SW 1271 (cell line): Measurements from ENCODE around the gene ADPRS.

Source experiments
- DNase-seq, 2 experiments: peaks; one replicate each; lab custom pipeline; 2025; lab: John Stamatoyannopoulos, UW

ADPRS gene

DNA sequence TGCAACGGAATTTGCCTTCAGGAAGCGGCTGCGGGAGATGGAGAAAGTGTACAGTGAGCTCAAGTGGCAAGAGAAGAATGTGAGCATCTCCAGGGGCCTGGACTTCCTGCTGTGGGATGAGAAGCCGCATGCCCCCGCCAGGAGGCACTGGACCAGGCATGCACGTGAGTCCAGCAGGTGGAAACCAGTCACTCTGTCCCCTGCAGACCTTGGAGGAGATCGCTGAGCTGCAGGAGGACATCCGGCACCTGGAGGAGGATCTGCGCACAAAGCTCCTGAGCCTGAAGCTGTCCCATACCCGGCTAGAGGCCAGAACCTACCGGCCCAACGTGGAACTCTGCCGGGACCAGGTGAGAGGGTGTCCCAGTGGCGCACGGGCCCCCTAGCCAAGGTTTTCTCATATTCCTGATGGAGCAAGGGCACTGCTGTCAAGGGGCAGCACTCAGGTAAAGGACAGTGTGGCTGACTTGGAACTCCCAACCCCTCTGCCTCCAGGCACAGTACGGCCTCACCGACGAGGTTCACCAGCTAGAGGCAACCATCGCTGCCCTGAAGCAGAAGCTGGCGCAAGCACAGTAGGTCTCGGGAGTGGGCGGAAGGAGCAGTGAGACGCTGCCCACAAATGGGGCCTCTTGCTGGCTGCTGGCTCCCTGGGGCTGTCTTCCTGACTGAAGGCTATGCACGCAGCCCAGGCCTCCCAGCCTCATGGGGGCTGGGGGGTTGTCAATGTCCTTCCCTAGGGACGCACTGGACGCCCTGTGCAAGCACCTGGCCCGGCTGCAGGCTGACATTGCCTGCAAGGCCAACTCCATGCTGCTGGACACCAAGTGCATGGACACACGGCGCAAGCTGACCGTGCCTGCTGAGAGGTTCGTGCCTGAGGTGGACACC lies 1.2 kb upstream of the ADPRS start:
- no peak for DNase-seq

DNA sequence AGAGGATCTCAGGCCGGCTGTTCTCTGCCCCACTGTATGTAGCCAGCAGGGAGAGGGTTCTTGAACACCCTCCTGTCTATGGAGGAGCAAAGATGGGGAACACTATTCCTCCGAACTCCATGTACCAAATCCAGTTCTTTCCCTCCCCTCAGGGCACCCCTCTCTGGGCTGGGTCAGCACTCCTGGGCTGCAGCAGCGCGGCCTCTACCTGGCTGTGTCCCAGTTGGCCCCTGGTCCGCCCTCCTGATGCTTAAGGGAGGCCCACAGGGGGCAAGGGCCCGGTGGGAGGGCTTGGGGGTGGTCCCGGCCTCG lies 471 bp upstream of the ADPRS start:
- no peak for DNase-seq

DNA sequence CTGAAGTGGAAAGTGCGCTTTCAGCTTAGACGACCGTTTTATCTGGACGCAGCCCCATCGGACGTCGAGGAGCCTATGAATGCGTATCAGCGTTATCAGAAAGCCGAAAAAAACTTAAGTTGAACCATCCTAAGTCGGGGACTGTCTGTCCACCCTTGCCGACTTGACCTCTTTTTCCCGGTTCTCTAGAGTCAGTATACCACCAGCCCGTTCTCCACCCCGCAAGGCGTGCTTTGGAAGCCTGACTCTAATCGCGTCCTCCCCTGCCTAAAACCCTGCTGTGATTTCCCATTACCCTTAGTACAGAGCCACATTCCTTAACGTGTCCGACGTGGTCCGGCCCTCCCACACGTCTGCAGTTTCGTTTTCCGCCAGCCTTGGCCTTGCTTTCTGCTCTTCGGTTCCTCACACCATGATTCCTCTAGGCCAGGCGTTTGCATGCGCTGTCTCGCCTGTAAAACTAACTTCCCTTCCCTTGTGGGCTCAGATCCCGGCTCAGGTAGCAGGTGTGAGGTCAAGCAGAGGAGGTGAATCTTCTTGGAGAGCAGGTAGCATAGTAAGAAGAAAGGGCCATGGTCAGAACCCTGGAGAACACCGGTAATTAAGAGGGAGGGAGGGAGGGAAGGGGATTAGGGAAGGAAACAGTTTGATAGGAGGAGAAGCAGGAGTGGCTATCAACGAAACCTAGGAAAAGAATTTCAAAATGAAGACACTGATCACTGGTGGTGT lies 865 bp downstream of the ADPRS start:
- peak in 1 of 2 experiments; percentile 7 for DNase-seq

DNA sequence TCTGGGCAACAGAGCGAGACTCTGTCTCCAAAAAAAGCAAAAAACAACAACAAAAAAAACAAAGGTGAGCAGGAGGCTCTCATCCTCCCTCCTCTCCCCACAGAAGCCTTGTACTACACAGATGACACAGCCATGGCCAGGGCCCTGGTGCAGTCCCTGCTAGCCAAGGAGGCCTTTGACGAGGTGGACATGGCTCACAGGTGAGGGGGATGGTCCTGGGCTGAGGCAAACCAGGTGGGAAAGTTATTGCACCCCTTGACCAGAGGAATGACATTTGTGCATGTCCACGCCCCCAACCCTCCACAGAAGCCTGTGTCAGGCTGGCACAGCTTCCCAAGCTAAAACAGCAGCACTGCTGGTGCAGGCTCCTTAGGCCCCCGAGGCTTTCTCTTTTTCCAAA lies 2.4 kb downstream of the ADPRS start:
- DNase-seq = no peak

DNA sequence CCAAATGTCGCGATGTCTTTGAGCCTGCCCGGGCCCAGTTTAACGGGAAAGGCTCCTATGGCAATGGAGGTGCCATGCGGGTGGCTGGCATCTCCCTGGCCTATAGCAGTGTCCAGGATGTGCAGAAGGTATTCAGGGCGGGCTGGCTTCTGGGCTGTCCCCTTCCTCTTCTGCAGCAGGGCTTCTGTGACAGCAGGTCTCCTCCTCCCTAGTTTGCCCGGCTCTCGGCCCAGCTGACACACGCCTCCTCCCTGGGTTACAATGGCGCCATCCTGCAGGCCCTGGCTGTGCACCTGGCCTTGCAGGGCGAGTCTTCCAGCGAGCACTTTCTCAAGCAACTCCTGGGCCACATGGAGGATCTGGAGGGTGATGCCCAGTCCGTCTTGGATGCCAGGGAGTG lies 3.0 kb downstream of the ADPRS start:
- no peak for DNase-seq

DNA sequence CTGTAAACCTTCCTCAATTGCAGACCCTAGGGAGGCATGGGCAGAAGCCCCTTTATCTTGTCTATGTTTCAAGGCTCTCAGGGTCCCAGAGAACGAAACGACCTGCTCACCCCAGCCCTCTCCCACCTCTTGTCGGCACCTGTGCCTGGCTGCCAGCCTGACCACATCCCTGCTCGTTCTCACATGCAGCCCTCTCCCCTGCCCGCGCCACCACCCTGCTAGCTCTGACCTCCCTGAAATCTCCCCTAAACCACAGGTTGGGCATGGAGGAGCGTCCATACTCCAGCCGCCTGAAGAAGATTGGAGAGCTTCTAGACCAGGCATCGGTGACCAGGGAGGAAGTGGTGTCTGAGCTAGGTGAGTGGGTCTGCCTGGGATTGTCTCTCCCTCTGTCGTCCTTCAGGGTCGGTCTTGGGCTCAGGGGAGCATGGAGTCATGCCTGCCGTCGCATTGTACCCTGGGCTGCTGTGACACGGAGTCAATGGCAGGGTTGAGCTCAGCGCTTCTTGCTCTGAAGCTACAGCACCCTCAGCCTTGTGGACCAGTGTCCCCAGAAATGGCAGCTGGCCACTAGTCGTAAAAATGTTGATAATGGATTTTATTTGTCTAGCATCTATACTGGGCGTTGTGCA lies 3.6 kb downstream of the ADPRS start:
- no peak for DNase-seq

DNA sequence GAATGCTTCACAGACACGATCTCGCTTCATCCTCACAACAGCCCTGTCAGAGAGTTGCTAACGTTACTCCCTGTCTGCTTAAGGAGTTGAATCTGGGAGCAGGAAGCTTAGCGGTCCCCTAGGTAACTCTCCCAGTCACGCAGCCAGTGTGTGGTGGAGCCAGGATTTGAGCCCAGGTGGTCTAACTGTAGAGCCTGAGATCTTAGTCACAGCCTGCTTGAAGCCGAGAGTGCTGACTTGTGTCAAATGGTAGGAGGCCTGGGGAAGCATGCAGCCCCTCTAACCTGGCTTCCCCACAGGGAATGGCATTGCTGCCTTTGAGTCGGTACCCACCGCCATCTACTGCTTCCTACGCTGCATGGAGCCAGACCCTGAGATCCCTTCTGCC lies 4.1 kb downstream of the ADPRS start:
- DNase-seq = no peak

DNA sequence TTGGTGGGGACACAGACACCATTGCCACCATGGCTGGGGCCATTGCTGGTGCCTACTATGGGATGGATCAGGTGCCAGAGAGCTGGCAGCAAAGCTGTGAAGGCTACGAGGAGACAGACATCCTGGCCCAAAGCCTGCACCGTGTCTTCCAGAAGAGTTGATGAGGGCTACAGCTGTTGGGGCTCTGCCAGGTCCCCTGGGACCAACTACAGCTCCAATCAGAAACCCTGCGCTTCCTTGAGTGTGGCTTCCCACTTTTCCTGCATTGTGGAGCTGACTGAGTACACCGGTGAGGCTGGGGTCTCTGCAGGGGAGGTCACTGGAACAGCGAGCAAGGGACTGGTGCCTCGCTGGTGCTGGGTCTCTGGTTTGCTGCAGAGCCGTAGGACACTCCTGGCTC lies 4.5 kb downstream of the ADPRS start:
- no peak for DNase-seq

DNA sequence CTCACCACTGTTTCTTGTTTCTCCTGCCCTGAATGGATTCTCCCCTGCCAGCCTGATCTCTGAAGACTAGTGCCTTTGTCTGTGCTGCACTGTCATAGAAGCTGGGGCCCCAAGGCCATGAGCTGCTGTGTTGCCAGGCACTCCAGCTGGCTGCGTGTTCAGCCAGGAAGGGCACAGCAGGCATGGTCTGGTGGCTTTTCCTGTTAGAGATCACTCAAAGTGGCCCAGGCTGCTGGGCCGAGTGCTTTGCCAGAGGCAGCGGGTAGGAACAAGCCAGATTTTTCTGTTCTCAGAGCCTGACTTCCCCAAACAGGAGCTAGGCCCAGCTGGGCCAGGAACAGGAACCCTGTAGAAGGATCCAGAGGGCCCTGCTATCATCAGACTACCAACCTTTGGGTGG lies 5.2 kb downstream of the ADPRS start:
- no peak for DNase-seq

DNA sequence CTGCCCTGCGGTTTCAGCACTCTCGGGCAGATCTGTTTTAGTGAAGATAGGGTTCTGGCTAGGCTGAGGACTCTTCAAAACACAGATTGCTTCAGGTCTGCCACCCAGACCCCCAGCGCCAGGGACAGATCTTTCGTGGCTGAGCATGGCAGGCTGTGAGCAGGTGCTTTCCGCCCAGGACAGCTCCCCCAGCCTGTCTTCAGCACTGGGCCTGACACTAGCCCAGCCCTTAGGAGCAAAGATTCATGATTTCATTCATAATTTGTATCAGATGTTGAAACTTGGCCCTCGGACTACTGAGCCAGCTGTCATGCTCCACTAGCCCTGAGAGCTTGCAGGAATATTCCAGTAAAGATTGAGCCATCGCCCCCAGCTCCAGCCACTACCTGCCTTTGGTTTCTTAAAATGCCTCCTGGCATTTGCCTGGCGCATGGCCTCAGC lies 5.9 kb downstream of the ADPRS start:
- no peak for DNase-seq

DNA sequence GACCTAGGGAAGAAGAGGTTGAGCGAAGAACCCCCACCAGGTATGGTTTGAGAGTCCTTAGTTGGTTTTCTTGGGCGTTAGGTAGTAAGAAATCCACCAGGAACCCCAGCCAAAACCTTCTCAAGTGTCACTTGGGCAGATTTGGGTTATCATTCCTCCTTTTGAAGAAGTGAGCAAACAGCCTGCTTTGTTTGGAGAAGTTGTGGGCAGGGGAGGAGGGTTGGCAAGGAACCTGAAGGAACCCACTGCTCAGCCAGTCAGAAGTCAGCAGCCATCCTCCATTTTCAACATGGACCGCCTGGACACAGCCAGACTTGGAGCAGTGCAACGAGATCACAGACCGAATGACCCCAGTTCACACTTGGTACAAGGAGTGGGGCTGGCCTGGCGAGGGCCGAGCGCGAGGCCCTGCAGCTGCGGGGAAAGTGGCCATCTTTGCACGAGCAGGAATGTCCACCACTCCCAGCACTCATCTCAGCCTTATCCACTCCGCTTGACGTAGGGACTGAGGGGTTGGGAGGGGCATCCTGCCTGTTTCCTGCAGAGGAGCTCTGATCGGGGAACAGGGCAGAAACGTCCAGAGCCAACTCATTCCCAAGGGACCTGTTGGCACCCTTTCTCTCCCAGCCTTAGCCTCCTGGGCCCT lies 7.2 kb downstream of the ADPRS start:
- no peak for DNase-seq

DNA sequence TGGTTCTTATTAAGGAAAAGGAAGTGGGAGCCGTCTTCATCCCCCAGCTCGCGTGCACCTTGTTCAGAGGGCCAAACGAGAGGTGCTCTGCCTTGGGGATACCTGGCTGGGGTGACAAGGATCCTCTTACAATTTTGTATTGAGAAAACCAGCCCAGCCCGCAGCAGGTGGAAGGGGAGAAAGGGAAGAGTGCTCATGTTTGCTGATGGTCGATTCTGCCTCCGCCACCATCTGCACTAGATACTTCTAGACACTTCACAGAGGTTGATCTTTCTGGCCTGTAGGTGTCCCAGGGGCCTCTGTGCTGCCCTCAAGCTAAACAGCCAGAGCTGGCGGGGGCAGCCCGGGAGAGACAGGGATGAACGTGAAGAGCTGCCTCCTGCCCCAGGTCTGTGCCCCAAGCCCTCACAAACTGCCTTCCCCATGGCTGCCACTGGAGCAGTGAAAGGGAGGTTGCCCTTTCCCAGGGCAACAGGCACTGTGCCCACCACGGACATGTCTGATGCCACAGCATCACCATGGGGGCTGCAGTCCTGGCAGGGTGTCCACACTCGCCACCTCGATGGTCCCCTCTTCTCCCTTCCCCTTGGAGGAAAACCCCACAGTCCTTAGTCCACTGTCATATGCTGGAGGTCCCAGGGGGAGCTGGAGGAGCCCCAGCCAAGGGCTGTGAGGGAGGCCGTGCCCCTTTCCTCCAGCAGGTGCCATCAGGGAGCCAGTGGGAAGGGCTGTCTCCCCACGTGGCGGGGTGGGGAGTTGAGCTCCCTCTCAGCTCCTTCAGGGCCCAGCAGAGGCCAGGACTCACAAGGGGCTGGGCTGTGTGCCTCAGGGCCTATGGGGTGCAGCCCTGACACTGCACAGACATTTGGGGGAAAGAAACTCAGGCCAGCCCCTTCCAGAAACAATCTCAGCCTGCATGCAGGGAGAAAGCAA lies 8.1 kb downstream of the ADPRS start:
- peak in 1 of 2 experiments; percentile 5 for DNase-seq

DNA sequence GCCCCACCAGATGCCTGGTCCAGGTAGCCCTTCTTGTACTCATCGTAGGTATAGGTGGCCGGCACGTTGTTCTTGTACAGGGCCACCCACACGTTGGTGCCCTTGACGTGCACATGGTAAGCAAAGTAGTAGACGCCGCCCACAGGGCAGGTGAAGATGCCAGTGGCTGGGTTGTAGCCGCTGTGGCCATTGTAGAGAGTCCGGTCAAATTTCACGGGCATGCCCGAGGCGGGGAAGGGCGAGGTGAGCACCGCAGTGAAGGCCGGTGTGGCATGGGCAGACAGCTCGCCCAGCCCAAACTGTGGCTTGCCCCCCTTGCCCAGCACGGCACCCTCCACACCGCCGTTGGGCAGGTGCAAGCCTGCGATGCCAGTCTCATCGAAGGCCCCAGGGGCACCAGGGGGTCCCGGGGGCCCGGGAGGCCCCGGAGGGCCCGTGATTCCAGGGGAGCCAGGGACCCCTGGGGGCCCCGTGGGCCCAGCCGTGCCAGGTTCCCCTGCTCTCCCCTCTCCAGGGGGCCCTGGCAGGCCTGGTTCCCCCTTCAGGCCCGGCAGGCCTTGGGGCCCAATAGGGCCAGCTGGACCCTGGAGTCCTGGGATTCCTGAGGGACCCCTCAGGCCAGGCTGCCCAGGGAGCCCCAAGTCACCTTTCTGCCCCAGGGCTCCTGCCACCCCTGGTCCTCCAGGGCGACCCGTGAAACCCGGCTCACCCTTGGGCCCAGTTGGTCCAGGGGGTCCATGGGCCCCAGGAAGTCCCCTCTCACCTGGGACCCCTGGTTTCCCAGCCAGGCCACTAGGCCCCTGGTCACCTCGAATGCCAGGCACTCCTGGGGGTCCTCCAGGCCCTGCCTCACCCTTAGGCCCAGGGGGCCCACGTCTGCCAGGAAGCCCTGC lies 9.2 kb downstream of the ADPRS start:
- no peak for DNase-seq

DNA sequence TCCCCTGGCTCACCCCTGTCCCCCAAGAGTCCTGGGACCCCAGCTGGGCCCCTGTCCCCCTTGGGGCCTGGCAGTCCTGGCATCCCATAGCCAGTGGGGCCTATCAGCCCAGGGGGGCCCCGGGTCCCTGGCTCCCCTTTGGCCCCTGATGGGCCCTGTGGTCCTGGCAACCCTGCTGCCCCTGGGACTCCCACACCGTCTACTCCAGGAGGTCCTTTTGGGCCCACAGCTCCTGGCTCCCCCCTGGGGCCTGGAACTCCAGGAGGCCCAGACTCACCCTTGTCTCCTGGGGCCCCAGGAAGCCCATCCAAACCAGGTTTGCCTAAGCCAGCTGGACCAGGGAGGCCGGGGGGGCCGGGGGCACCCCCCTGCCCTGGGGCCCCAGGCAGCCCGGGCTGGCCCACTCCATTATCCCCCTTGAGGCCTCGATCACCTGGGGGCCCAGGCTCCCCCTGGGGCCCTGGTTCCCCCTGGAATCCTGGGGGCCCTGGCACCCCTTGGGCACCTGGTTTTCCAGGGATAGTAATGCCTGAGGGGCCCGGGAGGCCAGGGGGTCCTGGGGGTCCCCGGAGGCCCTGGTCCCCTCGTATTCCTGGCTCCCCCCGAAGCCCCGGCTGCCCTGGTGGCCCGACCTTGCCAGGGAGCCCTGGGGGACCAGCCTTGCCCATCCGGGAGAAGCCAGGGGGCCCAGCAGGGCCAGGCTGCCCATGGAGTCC lies 10.1 kb downstream of the ADPRS start:
- no peak for DNase-seq

DNA sequence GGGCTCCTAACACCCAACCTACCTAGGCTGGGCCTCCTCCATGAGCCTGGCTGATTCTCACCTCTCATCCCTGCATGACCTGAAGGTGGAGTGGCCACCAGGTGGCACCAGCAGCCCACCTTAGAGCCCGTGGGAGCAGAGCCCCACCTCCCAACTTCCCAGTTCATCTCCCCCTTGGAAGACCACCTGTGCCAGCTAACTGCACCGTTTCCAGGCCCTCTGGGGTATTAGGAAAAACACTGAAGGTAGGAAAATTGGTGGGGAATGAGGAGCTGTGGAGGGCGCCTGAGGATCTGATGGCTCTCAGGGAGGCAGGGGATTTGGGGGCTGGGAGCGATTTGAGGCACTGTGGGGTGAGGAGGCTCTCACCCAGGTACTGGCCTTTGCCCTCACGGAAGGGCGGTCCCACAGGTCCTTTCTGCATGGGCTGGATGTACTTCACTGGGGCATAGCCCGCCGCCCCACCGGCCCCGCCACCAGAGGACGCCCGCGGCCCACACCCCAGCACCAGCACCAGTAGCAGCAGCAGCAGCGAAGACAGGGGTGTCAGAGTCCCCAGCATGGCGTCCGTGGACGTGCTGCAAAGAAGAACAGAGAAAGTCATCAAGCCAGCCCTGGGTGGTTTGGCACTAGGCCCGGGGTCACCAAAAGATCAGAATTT lies 11.1 kb downstream of the ADPRS start:
- peak in 1 of 2 experiments; percentile 39 for DNase-seq

DNA sequence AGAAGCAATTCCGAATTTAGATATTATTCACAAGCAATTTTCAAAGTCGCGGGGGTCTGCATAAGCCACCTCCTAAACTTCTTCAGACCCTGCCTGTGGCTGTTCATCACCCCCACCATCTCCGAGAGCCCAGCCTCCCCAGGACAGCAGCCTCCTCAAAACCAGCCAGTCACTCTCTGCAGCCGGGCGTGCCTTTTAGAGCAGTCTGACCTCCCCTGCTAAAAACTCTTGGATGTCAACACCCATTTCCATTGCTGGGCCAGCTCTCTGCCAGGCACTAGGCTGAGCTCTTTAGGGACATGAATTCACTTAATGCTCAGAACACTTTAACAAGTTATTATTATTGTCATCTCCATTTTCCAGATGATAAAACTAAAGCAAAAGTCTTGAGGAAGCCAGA lies 11.7 kb downstream of the ADPRS start:
- no peak for DNase-seq

DNA sequence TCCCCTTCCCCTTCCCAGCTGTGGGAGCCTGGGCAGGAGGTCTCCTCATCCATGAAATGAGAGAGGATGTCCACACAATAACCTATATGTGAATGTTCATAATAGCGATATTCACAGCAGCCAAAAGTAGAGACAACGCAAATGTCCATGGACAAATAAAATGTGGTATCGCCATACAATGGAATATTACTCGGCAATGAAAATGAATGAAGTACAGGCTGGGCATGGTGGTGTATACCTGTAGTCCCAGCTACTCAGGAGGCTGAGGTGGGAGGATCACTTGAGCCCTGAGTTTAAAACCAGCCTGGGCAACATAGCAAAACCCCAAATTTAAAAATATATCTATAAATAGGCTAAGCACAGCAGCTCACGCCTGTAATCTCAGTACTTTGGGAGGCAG lies 12.9 kb downstream of the ADPRS start:
- no peak for DNase-seq

DNA sequence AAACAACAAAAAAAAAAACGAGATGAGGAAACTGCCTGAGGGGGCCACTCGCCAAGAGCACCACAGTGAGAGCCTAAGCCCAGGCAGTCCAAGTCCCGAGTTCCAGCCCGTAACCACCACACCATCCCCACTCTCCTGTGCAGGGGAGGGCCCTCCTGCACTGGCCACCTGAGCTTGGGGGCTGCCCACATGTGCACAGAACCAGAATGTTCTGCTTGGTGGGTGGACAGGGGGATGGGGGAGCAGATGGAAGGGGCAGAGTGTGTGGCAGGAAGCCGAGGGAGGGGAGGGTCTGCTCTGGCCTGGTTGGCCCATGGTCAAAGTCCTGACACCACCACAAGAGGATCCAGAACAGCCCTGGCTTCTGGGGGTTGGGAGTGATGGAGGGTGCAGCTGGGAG lies 17.6 kb downstream of the ADPRS start:
- DNase-seq = no peak

DNA sequence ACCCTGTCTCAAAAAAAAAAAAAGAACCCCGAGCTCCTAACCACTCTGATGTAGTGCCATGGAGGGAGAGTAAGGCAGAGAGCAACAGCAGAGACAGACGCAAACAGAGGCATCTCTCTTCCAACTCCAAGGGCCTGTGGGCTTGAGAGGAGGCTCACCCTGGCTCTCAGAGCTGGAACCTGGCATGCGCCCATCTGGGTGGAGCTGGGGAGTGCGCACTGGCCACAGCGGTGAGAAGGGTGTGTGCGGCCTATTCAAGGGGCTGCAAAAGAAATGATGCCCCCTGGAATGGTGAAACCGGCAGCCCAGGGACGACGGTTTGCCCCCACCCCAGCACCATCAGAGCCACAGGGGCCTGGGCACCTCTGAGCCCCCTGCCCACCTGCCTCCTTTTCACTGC lies 18.7 kb downstream of the ADPRS start:
- no peak for DNase-seq
